ENCODE measurements around the gene ATAD1.

ATAD1 gene

DNA sequence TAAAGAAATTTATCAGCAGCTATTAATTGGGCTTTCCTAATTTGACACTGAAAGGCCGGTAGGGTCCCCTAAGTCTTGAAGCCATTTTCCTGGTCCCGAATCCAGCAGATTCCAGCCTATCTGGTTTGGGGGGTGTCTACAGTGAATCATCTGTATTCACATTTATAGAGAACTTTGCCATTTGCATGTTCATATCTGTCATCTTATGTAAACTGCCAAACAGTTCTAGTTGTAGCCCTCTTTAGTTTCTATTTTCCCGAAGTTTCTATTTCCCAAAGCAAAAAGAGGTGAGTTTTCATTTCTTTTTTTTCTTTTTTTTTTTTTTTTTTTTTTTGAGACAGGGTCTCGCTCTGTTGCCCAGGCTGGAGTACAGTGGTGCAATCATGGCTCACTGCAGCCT lies 110.8 kb downstream of the ATAD1 start:
- Histone ChIP-seq H3K36me3 (ENCODE audit: insufficient read depth, low read length) (no peaks in the 10 kb centered on the region), H3K4me1 (ENCODE audit: insufficient read depth, low read length) (no peaks in the 10 kb centered on the region), H3K4me3 (ENCODE audit: low read depth in 1 of 2, low read length in 2 of 2) (no peak overlapping the region), H3K27ac (ENCODE audit: low read length) (no peak overlapping the region), H3K79me2 (ENCODE audit: insufficient read depth, low read length) (no peaks in the 10 kb centered on the region), H3K27me3 (ENCODE audit: insufficient read depth, low read length, poor library complexity) (peaks cover 6% of the 10 kb centered on the region), H4K20me1 (ENCODE audit: insufficient read depth, low read length) (no peaks in the 10 kb centered on the region), H3K9me3 (ENCODE audit: insufficient read depth, low read length, severe bottlenecking) (no peaks in the 10 kb centered on the region), H2AFZ (ENCODE audit: low read depth, low read length) (no peak overlapping the region), H3K9ac (ENCODE audit: low read depth, low read length) (no peak overlapping the region), H3K4me2 (ENCODE audit: insufficient read depth, low read length) (no peak overlapping the region)
- ATAC-seq (ENCODE audit: insufficient read depth, low read depth) (no peak), DNase-seq (no peak)
- TF ChIP-seq, protein P1, sequence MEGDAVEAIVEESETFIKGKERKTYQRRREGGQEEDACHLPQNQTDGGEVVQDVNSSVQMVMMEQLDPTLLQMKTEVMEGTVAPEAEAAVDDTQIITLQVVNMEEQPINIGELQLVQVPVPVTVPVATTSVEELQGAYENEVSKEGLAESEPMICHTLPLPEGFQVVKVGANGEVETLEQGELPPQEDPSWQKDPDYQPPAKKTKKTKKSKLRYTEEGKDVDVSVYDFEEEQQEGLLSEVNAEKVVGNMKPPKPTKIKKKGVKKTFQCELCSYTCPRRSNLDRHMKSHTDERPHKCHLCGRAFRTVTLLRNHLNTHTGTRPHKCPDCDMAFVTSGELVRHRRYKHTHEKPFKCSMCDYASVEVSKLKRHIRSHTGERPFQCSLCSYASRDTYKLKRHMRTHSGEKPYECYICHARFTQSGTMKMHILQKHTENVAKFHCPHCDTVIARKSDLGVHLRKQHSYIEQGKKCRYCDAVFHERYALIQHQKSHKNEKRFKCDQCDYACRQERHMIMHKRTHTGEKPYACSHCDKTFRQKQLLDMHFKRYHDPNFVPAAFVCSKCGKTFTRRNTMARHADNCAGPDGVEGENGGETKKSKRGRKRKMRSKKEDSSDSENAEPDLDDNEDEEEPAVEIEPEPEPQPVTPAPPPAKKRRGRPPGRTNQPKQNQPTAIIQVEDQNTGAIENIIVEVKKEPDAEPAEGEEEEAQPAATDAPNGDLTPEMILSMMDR (IDR thresholded peaks at IDR 0.05; ENCODE audit: borderline replicate concordance, extremely low read depth, low read length, poor library complexity, severe bottlenecking) = no peak
- TF ChIP-seq EZH2 (IDR thresholded peaks at IDR 0.05; ENCODE audit: borderline replicate concordance, low read depth, low read length, severe bottlenecking) = no peak

DNA sequence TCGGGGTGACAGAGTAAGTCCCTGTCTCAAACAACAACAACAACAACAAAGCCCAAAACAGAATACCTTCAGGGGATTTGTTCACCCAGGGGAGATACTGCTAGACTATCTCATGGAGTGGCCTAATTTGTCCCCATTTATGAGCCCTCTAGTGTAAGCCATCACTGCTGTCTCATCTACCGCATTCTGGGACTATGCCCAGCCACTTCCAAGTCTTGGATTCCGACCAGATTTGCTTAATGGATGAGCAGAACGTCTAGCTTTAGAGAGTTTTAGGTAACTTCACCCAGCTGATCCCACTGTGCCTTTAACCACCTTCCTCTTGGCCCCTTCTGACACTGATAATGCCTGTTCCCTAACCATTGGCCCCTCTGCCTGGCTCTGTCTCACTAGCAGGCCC lies 111.3 kb downstream of the ATAD1 start:
- Histone ChIP-seq H3K36me3 (ENCODE audit: insufficient read depth, low read length) (no peaks in the 10 kb centered on the region), H2AFZ (ENCODE audit: low read depth, low read length) (no peak overlapping the region), H3K9ac (ENCODE audit: low read depth, low read length) (no peak overlapping the region), H3K9me3 (ENCODE audit: insufficient read depth, low read length, severe bottlenecking) (no peaks in the 10 kb centered on the region), H3K27ac (ENCODE audit: low read length) (no peak overlapping the region), H3K4me2 (ENCODE audit: insufficient read depth, low read length) (no peak overlapping the region), H3K27me3 (ENCODE audit: insufficient read depth, low read length, poor library complexity) (peaks cover 6% of the 10 kb centered on the region), H3K79me2 (ENCODE audit: insufficient read depth, low read length) (no peaks in the 10 kb centered on the region), H3K4me3 (ENCODE audit: low read depth in 1 of 2, low read length in 2 of 2) (no peak overlapping the region), H4K20me1 (ENCODE audit: insufficient read depth, low read length) (no peaks in the 10 kb centered on the region), H3K4me1 (ENCODE audit: insufficient read depth, low read length) (no peaks in the 10 kb centered on the region)
- ATAC-seq (ENCODE audit: insufficient read depth, low read depth) (no peak), DNase-seq (no peak)
- no peak for TF ChIP-seq EZH2 (IDR thresholded peaks at IDR 0.05; ENCODE audit: borderline replicate concordance, low read depth, low read length, severe bottlenecking)
- TF ChIP-seq, protein P1 (IDR thresholded peaks at IDR 0.05; ENCODE audit: borderline replicate concordance, extremely low read depth, low read length, poor library complexity, severe bottlenecking) = no peak

DNA sequence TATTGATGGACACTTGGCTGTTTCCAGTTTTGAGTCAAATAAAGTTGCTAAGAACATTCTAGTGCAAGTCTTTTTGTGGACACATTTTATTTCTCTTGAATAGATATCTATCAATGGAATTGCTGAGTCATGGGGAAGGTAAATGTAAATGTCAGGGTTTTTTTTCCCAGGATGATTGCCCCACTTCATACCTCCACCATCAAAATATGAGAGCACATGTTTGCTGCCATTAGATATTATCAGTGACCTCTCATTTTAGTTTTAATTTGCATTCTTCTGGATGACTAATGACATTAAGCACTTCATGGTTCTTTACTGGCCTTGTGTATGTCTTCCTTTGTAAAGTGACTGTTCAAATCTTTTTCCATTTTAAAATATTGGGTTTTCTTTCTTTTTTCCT lies 112.7 kb downstream of the ATAD1 start:
- no peak for ATAC-seq (ENCODE audit: insufficient read depth, low read depth)
- peaks cover 6% of the 10 kb centered on the region for H3K27me3 ChIP-seq (ENCODE audit: insufficient read depth, low read length, poor library complexity)
- no peaks in the 10 kb centered on the region for H3K4me1 ChIP-seq (ENCODE audit: insufficient read depth, low read length)
- no peaks in the 10 kb centered on the region for H3K9me3 ChIP-seq (ENCODE audit: insufficient read depth, low read length, severe bottlenecking)
- H3K4me2 ChIP-seq (ENCODE audit: insufficient read depth, low read length) = no peak overlapping the region
- no peak overlapping the region for H3K9ac ChIP-seq (ENCODE audit: low read depth, low read length)
- no peak for DNase-seq
- H3K36me3 ChIP-seq (ENCODE audit: insufficient read depth, low read length) = no peaks in the 10 kb centered on the region
- no peaks in the 10 kb centered on the region for H4K20me1 ChIP-seq (ENCODE audit: insufficient read depth, low read length)
- H3K4me3 ChIP-seq (ENCODE audit: low read depth in 1 of 2, low read length in 2 of 2) = no peak overlapping the region
- no peak overlapping the region for H2AFZ ChIP-seq (ENCODE audit: low read depth, low read length)
- TF ChIP-seq EZH2 (IDR thresholded peaks at IDR 0.05; ENCODE audit: borderline replicate concordance, low read depth, low read length, severe bottlenecking) = no peak
- TF ChIP-seq, protein P1 (IDR thresholded peaks at IDR 0.05; ENCODE audit: borderline replicate concordance, extremely low read depth, low read length, poor library complexity, severe bottlenecking) = no peak
- no peak overlapping the region for H3K27ac ChIP-seq (ENCODE audit: low read length)
- H3K79me2 ChIP-seq (ENCODE audit: insufficient read depth, low read length) = no peaks in the 10 kb centered on the region

DNA sequence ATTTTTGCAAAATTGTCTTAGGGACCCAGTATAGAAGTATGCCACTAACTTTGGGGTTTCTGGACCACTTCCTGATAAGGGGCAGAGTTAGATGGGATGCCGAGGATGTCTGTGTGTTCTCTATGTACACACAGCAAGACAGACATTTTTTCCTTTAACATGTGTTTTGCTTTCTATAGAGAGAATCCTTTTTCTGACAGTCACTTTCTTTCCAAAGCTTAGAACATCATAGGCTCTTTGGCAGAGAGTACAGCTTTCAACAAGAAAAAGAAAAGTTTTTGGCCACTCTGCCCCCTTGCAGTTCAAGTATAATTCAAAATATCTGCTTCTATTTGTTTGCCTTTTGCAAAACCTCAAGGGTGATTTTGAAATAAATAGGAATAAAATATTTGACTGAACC lies 114.3 kb downstream of the ATAD1 start:
- H3K4me3 ChIP-seq (ENCODE audit: low read depth in 1 of 2, low read length in 2 of 2) = no peak overlapping the region
- DNase-seq = no peak
- no peak overlapping the region for H3K9ac ChIP-seq (ENCODE audit: low read depth, low read length)
- H3K27ac ChIP-seq (ENCODE audit: low read length) = no peak overlapping the region
- ATAC-seq (ENCODE audit: insufficient read depth, low read depth) = no peak
- H4K20me1 ChIP-seq (ENCODE audit: insufficient read depth, low read length) = no peaks in the 10 kb centered on the region
- no peaks in the 10 kb centered on the region for H3K4me1 ChIP-seq (ENCODE audit: insufficient read depth, low read length)
- H3K27me3 ChIP-seq (ENCODE audit: insufficient read depth, low read length, poor library complexity) = peaks cover 6% of the 10 kb centered on the region
- no peaks in the 10 kb centered on the region for H3K36me3 ChIP-seq (ENCODE audit: insufficient read depth, low read length)
- H3K4me2 ChIP-seq (ENCODE audit: insufficient read depth, low read length) = no peak overlapping the region
- no peak overlapping the region for H2AFZ ChIP-seq (ENCODE audit: low read depth, low read length)
- H3K79me2 ChIP-seq (ENCODE audit: insufficient read depth, low read length) = no peaks in the 10 kb centered on the region
- TF ChIP-seq, protein P1 (IDR thresholded peaks at IDR 0.05; ENCODE audit: borderline replicate concordance, extremely low read depth, low read length, poor library complexity, severe bottlenecking) = no peak
- no peak for TF ChIP-seq EZH2 (IDR thresholded peaks at IDR 0.05; ENCODE audit: borderline replicate concordance, low read depth, low read length, severe bottlenecking)
- no peaks in the 10 kb centered on the region for H3K9me3 ChIP-seq (ENCODE audit: insufficient read depth, low read length, severe bottlenecking)
